ENCODE data around the gene CBX8. TPM values are rescaled to one million over a fixed set of nuclear protein-coding genes. Genes with fewer than 3 reads are reported as not detected.
A peak's percentile ranks its signal among the peaks of the same experiment; 100 is the strongest.

Gene CBX8
- total RNA-seq, 1 donor from 2014 or later, result 5.8 TPM

DNA sequence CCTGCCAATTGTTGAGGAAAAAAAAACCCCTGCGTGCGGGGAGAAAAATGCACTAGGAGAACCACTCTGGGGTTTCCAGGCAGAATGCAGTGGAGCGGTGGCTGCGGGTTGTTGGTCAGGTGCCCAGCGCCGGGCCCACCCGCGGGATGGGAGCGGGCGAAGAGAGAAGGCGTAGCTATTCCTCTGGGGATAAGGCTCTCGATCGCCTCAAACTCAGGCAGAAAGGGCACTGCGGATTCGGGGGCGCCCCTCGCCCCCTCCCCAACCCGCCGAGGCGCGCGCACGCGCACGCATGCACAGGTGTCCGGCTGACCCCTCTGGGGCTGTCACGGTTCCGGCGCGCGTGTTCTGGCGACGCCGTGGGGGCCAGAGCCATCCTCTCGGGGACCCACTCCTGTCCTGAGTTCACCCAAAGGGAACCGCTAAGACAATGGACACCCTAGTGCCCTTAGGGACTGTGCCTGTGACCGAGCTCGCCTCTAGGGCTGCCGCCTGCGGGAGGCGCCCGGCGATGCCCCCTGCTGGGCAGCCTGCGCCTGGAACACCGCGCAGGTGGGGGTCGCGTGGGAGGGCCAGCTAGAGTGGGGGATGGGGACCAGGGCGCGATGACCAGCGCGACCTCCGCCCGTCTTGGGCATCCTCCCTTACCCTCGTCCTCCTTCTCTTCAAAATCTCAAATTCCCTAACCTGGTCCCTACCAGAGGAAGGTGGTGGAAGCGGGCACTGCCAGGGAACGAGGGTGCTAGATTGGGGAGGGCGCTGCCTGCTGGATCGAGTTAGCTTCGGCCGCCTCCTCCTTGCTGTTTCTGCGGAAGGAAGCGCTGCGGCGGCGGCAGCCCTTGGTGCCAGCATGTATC is 14.4 kb upstream of the CBX8 start:
- ATAC-seq (peak; percentile 28 to 52), DNase-seq (no peak)
- no peak overlapping the region for H3K4me3 ChIP-seq
- peaks cover 44% of the 10 kb centered on the region for H3K4me1 ChIP-seq
- TF ChIP-seq, protein P1, sequence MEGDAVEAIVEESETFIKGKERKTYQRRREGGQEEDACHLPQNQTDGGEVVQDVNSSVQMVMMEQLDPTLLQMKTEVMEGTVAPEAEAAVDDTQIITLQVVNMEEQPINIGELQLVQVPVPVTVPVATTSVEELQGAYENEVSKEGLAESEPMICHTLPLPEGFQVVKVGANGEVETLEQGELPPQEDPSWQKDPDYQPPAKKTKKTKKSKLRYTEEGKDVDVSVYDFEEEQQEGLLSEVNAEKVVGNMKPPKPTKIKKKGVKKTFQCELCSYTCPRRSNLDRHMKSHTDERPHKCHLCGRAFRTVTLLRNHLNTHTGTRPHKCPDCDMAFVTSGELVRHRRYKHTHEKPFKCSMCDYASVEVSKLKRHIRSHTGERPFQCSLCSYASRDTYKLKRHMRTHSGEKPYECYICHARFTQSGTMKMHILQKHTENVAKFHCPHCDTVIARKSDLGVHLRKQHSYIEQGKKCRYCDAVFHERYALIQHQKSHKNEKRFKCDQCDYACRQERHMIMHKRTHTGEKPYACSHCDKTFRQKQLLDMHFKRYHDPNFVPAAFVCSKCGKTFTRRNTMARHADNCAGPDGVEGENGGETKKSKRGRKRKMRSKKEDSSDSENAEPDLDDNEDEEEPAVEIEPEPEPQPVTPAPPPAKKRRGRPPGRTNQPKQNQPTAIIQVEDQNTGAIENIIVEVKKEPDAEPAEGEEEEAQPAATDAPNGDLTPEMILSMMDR (IDR thresholded peaks at IDR 0.05), result peak; percentile 46
- no peaks in the 10 kb centered on the region for H3K36me3 ChIP-seq
- no peak overlapping the region for H3K27ac ChIP-seq
- intact Hi-C loops (cut with DNase I), result no loop called here
- H3K9me3 ChIP-seq, result no peaks in the 10 kb centered on the region
- peaks cover 94% of the 10 kb centered on the region for H3K27me3 ChIP-seq (ENCODE audit: low read depth)

GRCh38 chr17:79810130-79811010 is 13.5 kb upstream of the CBX8 start:
- DNase-seq (peak; percentile 79), ATAC-seq (peak; percentile 68 to 71)
- intact Hi-C loops (cut with DNase I), result no loop called here
- H3K36me3 ChIP-seq, result no peaks in the 10 kb centered on the region
- H3K4me3 ChIP-seq, result no peak overlapping the region
- peaks cover 93% of the 10 kb centered on the region for H3K27me3 ChIP-seq (ENCODE audit: low read depth)
- no peaks in the 10 kb centered on the region for H3K9me3 ChIP-seq
- TF ChIP-seq, protein P1 (IDR thresholded peaks at IDR 0.05), result no peak
- H3K27ac ChIP-seq, result no peak overlapping the region
- H3K4me1 ChIP-seq, result peaks cover 41% of the 10 kb centered on the region

DNA sequence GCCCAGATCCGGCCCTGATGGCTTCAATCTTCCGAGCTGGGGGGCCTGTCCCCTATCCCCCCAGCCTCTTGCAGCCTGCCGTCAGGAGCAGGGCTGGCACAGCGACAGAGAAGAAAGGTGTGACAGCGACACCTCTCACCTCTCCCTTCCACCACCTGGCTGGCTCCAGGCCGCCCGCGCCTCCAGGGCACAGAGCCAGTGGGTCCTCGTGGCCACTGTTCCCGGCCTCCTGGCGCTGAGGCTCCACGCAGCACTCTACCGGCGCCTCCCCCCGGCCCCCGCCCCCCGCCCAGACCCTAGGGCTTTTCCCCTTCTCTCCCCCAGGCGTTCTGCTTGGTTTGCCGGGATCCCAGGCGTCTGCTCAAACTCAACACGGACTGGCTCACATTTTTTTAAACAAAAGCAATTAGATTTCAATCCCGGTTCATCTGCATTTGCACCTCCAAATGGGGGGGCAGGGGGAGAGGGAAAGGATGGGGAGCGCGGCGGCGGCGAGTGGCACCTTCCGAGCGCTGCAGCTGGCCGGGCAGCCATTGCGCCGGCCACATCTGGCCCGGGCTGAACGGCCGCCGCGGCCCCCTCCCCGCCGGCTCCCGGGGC is 12.8 kb upstream of the CBX8 start:
- H3K36me3 ChIP-seq, result no peaks in the 10 kb centered on the region
- no peaks in the 10 kb centered on the region for H3K9me3 ChIP-seq
- intact Hi-C loops (cut with DNase I), result no loop called here
- no peak overlapping the region for H3K27ac ChIP-seq
- peaks cover 93% of the 10 kb centered on the region for H3K27me3 ChIP-seq (ENCODE audit: low read depth)
- DNase-seq (no peak), ATAC-seq (no peak)
- H3K4me1 ChIP-seq, result peaks cover 33% of the 10 kb centered on the region
- TF ChIP-seq, protein P1 (IDR thresholded peaks at IDR 0.05), result no peak
- no peak overlapping the region for H3K4me3 ChIP-seq

- H3K9me3 ChIP-seq, result no peaks in the 10 kb centered on the region
- H3K27ac ChIP-seq, result no peak overlapping the region
- intact Hi-C loops (cut with DNase I), result no loop called here
- H3K27me3 ChIP-seq (ENCODE audit: low read depth), result peaks cover 93% of the 10 kb centered on the region
- no peaks in the 10 kb centered on the region for H3K36me3 ChIP-seq
- TF ChIP-seq, protein P1 (IDR thresholded peaks at IDR 0.05), result peak; percentile 46
- ATAC-seq (peak; percentile 66 to 71), DNase-seq (no peak)
- peaks cover 31% of the 10 kb centered on the region for H3K4me1 ChIP-seq
- H3K4me3 ChIP-seq, result no peak overlapping the region
Observed at GRCh38 chr17:79808763-79809529, 12.1 kb upstream of the CBX8 start.
